GM08714 (cell line): ENCODE measurements around the gene UBE2K.
"Not testable (repeated sequence)": the region's sequence is repeated elsewhere in the genome, so short reads cannot be mapped to it uniquely, and the experiment has no call there.

Experiments
- H3K4me3 ChIP-seq: fragments of 200-500 bp; sonication (Bioruptor generic); 2 replicates; pipeline ENCODE4 v1.5.1; 2014; ENCODE audit warnings: mild to moderate bottlenecking, low read length, inconsistent platforms
- ZNF274 ChIP-seq: IDR thresholded peaks from 2 replicates; pipeline ENCODE4 v1.6.1; 2012; ENCODE audit warnings: mild to moderate bottlenecking, low read depth, low read length

UBE2K gene

GRCh38 chr4:39710098-39710896, 12.4 kb downstream of the UBE2K start:
- H3K4me3 ChIP-seq = no peak overlapping the region; the same call in 1 of the 2 replicates
- TF ChIP-seq ZNF274 = no peak

GRCh38 chr4:39712819-39713607, 15.1 kb downstream of the UBE2K start:
- no peak for TF ChIP-seq ZNF274
- H3K4me3 ChIP-seq = no peak overlapping the region

- no peak for TF ChIP-seq ZNF274
- peak overlapping the region; percentile 52; the same call in 1 of the 2 replicates for H3K4me3 ChIP-seq
Measured at GRCh38 chr4:39713691-39714090, 15.8 kb downstream of the UBE2K start.

- TF ChIP-seq ZNF274 = no peak
- H3K4me3 ChIP-seq = peak overlapping the region; percentile 52; the same call in 1 of the 2 replicates
Measured at GRCh38 chr4:39714166-39714565, 16.2 kb downstream of the UBE2K start.

- no peak for TF ChIP-seq ZNF274
- H3K4me3 ChIP-seq = no peak overlapping the region
Measured at GRCh38 chr4:39715788-39716187, 17.9 kb downstream of the UBE2K start.

- H3K4me3 ChIP-seq = no peak overlapping the region
- TF ChIP-seq ZNF274 = no peak
Measured at GRCh38 chr4:39716356-39716755, 18.4 kb downstream of the UBE2K start.

- not testable (repeated sequence) for H3K4me3 ChIP-seq
Measured at GRCh38 chr4:39717743-39718142, 19.8 kb downstream of the UBE2K start.

GRCh38 chr4:39718366-39719323, 20.7 kb downstream of the UBE2K start:
- no peak for TF ChIP-seq ZNF274
- no peak overlapping the region for H3K4me3 ChIP-seq

GRCh38 chr4:39719804-39720580, 22.1 kb downstream of the UBE2K start:
- TF ChIP-seq ZNF274 = no peak
- H3K4me3 ChIP-seq = no peak overlapping the region

GRCh38 chr4:39721273-39721672, 23.3 kb downstream of the UBE2K start:
- not testable (repeated sequence) for H3K4me3 ChIP-seq

- no peak for TF ChIP-seq ZNF274
- no peak overlapping the region for H3K4me3 ChIP-seq
Measured at GRCh38 chr4:39721788-39722187, 23.9 kb downstream of the UBE2K start.

GRCh38 chr4:39729557-39729956, 31.6 kb downstream of the UBE2K start:
- H3K4me3 ChIP-seq = no peak overlapping the region
- TF ChIP-seq ZNF274 = no peak

GRCh38 chr4:39730072-39730471, 32.1 kb downstream of the UBE2K start:
- no peak for TF ChIP-seq ZNF274

More at GRCh38 chr4:39730072-39730471, 32.1 kb downstream of the UBE2K start:
- H3K4me3 ChIP-seq = no peak overlapping the region
